ENCODE measurements around the gene ARL6IP5. TPM values are rescaled to one million over a fixed set of nuclear protein-coding genes. Genes with fewer than 3 reads are reported as not detected.
A peak's percentile ranks its signal among the peaks of the same experiment; 100 is the strongest.

Gene ARL6IP5
- total and polyA plus RNA-seq, 2 donors (not counting 3 experiments of a cell fraction or from before 2014, with no cell fraction given): 96.9 to 116 TPM

- Histone ChIP-seq H3K27ac (ENCODE audit: insufficient read depth, low read depth, low read length) (no peak overlapping the region), H3K9me3 (replicated peaks; ENCODE audit: control insufficient read depth, insufficient read depth, low read length) (no peaks in the 10 kb centered on the region), H3K27me3 (ENCODE audit: control insufficient read depth in 2 of 2, insufficient read depth in 2 of 2, low read length in 2 of 2) (peaks cover 0 to 12% of the 10 kb centered on the region in 2 experiments), H4K20me1 (replicated peaks; ENCODE audit: control insufficient read depth, extremely low read depth, insufficient read depth, low read length) (no peaks in the 10 kb centered on the region), H3K9me1 (replicated peaks; ENCODE audit: control insufficient read depth, extremely low read depth, insufficient read depth, low read length) (no peaks in the 10 kb centered on the region), H3K9ac (replicated peaks; ENCODE audit: extremely low read depth, insufficient read depth, low read length) (no peak overlapping the region), H2AFZ (ENCODE audit: low read depth, low read length) (no peak overlapping the region), H3K36me3 (ENCODE audit: control insufficient read depth in 2 of 2, extremely low read depth in 1 of 2, insufficient read depth in 2 of 2, low read length in 2 of 2) (no peaks in the 10 kb centered on the region), H3K4me2 (ENCODE audit: insufficient read depth, low read length) (no peak overlapping the region), H3K4me1 (ENCODE audit: control insufficient read depth, extremely low read depth, insufficient read depth, low read length) (no peaks in the 10 kb centered on the region), H3K79me2 (ENCODE audit: control insufficient read depth, insufficient read depth, low read length) (no peaks in the 10 kb centered on the region), H3K4me3 (replicated peaks in 1 of 3; ENCODE audit: insufficient read depth in 1 of 3, low read depth in 1 of 3, low read length in 3 of 3) (no peak overlapping the region)
- POLR2A ChIA-PET: no interaction called here
- dilution Hi-C loops (cut with MboI; ENCODE audit: extremely low pct_ligation_motif_present, low sequenced_read_pairs): no loop called here
- no TSS peak for BruUV-seq (replicated peaks)
- FAIRE-seq (no peak), DNase-seq (ENCODE audit: low read depth, low spot score) (no peak)
- CTCF ChIA-PET: interaction anchor here (0.9 kb wide), 1 partner anchor 9 kb away, joined by 3 read pairs; no protein-coding TSS in a partner anchor
- no peak for TF ChIP-seq POLR2A (IDR thresholded peaks at IDR 0.05; ENCODE audit: low read depth, low read length)
- TF ChIP-seq, protein P1, sequence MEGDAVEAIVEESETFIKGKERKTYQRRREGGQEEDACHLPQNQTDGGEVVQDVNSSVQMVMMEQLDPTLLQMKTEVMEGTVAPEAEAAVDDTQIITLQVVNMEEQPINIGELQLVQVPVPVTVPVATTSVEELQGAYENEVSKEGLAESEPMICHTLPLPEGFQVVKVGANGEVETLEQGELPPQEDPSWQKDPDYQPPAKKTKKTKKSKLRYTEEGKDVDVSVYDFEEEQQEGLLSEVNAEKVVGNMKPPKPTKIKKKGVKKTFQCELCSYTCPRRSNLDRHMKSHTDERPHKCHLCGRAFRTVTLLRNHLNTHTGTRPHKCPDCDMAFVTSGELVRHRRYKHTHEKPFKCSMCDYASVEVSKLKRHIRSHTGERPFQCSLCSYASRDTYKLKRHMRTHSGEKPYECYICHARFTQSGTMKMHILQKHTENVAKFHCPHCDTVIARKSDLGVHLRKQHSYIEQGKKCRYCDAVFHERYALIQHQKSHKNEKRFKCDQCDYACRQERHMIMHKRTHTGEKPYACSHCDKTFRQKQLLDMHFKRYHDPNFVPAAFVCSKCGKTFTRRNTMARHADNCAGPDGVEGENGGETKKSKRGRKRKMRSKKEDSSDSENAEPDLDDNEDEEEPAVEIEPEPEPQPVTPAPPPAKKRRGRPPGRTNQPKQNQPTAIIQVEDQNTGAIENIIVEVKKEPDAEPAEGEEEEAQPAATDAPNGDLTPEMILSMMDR (IDR thresholded peaks at IDR 0.05; ENCODE audit: extremely low read depth in 1 of 2, insufficient read depth in 1 of 2, low read depth in 1 of 2, low read length in 2 of 2): no peak
- TF ChIP-seq EZH2 (IDR thresholded peaks at IDR 0.05; ENCODE audit: borderline replicate concordance, low read depth, low read length, severe bottlenecking): no peak
- TF ChIP-seq, protein P2, sequence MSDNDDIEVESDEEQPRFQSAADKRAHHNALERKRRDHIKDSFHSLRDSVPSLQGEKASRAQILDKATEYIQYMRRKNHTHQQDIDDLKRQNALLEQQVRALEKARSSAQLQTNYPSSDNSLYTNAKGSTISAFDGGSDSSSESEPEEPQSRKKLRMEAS (IDR thresholded peaks at IDR 0.05; ENCODE audit: insufficient read depth, insufficient read length): no peak
- TF ChIP-seq JUN (IDR thresholded peaks at IDR 0.05; ENCODE audit: borderline replicate concordance, insufficient read depth, insufficient read length, low read depth): no peak
- no peak for TF ChIP-seq MYC (IDR thresholded peaks at IDR 0.05; ENCODE audit: low read depth, low read length)
- no peak for TF ChIP-seq FOS (IDR thresholded peaks at IDR 0.05; ENCODE audit: borderline replicate concordance, insufficient read depth, low read length)
- no peak for TF ChIP-seq POLR2AphosphoS5 (IDR thresholded peaks at IDR 0.05; ENCODE audit: insufficient read depth, low read depth, low read length)
- no peak for TF ChIP-seq GATA2 (IDR thresholded peaks at IDR 0.05; ENCODE audit: insufficient read depth, insufficient read length, low read depth, low read length)
- intact Hi-C loops (cut with micrococcal nuclease): no loop called here
Measured at GRCh38 chr3:69149586-69149985, 64.8 kb downstream of the ARL6IP5 start.

MicroRNA genes within 50 kb of the gene (microRNA counts, 767-probe panel; counts per million panel counts)
- microRNA hsa-miR-3136-5p: 723 counts per million, percentile 96 among the panel's probes with 10 or more counts

Small RNAs within 50 kb of the gene (microRNA-seq; reads per million reads assigned to microRNA genes)
- gene MIR3136 (ENCODE audit: borderline number of aligned reads, borderline replicate concordance): 3.8 reads per million, percentile 3 among the genes with 10 or more reads in this experiment

Small RNAs within 50 kb of the gene (small RNA-seq; reads per million reads assigned to genes)
- not detected for gene MIR3136 (ENCODE audit: insufficient read depth, insufficient read length, low read depth, low replicate concordance)

Other genes with a start within 250 kb of the ARL6IP5 start
- gene TAFA4, start 152.4 kb upstream of the ARL6IP5 start, total RNA-seq: not detected in 2 replicates
- gene TAFA4, start 152.4 kb upstream of the ARL6IP5 start, polyA plus RNA-seq: 0.06 TPM in 1 of 2 replicates, not detected in the other
- gene EOGT, start 71.3 kb upstream of the ARL6IP5 start, total RNA-seq: 99.4 and 103 TPM in 2 replicates
- 31.4 and 35.6 TPM in 2 replicates for gene EOGT, start 71.3 kb upstream of the ARL6IP5 start, polyA plus RNA-seq
- 32.3 and 32.7 TPM in 2 replicates for gene TMF1, start 32.6 kb upstream of the ARL6IP5 start, total RNA-seq
- 2.5 and 3.7 TPM in 2 replicates for gene TMF1, start 32.6 kb upstream of the ARL6IP5 start, polyA plus RNA-seq
- gene UBA3, start 4.6 kb upstream of the ARL6IP5 start, total RNA-seq: 81.6 and 84.6 TPM in 2 replicates
- 30.9 and 39.4 TPM in 2 replicates for gene UBA3, start 4.6 kb upstream of the ARL6IP5 start, polyA plus RNA-seq
- gene LMOD3, start 37.7 kb downstream of the ARL6IP5 start, total RNA-seq: not detected in 2 replicates
- gene LMOD3, start 37.7 kb downstream of the ARL6IP5 start, polyA plus RNA-seq: not detected in 2 replicates